GM19463 (cell line): ENCODE data around the gene GALNT9.
"Not testable (repeated sequence)": the region's sequence is repeated elsewhere in the genome, so short reads cannot be mapped to it uniquely, and the experiment has no call there.

Experiments
- ATAC-seq: cut with Tn5 transposase; IDR thresholded peaks from one replicate; pipeline ENCODE4 v1.9.1; 2021; ENCODE audit warnings: mild to moderate bottlenecking, moderate library complexity; ENCODE audit not compliant: unreplicated experiment

GALNT9 gene

DNA sequence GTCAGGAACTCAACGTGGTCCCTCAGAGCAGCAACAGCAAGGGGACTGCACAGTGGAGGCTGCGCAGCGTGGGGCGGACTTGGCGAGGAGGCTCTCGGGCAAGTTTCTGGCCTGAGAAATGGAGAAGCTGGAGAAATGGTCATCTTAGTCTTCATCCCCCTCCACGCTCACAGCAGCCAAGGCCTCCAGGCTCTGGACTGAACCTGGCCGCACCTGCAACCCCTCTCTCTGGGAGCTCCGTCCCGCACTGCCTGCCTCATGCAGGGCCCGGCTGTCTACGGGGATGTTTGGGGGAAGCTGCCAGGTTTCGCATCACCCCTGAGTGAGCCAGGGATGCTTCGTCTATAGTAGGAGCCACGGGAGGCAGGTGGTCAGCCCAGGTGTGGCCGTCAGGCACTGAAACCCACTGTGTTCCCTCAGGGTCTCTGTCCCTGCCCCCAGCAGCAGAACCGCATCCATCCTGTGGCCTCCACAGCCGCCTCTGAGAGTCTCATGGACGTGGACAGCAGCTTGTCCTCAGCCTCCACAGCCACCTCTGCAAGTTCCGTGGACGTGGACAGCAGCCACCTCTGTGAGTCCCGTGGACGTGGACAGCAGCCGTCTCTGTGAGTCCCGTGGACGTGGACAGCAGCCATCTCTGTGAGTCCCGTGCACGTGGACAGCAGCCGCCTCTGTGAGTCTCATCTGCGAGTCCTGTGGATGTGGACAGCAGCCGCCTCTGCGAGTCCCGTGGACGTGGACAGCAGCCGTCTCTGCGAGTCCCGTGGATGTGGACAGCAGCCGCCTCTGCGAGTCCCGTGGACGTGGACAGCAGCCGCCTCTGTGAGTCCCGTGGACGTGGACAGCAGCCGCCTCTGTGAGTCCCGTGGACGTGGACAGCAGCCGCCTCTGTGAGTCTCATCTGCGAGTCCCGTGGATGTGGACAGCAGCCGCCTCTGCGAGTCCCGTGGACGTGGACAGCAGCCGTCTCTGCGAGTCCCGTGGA, 29.1 kb upstream of the GALNT9 start:
- ATAC-seq = not testable (repeated sequence)

- ATAC-seq = no peak
Measured at GRCh38 chr12:132357623-132358186, 28.3 kb upstream of the GALNT9 start.

- no peak for ATAC-seq
Measured at GRCh38 chr12:132356691-132357622, 27.6 kb upstream of the GALNT9 start.

- no peak for ATAC-seq
Measured at GRCh38 chr12:132355742-132356681, 26.6 kb upstream of the GALNT9 start.

GRCh38 chr12:132354982-132355680, 25.7 kb upstream of the GALNT9 start:
- ATAC-seq = no peak

- no peak for ATAC-seq
Measured at GRCh38 chr12:132354211-132354981, 25.0 kb upstream of the GALNT9 start.

DNA sequence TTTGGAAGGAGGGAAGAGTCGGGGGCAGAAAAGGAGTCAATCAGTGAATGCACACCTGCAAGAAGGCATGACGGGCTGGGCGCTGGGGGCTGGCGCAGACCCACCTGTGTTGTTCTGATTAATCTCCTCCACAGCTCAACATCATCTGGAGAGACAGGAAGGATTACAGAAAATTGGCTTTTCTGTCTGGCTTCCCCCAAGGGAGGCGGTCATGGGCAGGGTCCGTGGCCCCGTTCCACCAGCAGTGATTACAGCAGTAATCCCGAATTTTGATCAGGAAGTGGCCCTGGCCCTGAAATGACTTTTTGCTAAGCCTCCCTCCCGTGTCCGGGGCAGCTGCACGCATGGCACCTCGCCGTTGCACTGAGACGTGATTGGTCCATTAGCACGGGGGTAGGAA, 24.4 kb upstream of the GALNT9 start:
- ATAC-seq = no peak

DNA sequence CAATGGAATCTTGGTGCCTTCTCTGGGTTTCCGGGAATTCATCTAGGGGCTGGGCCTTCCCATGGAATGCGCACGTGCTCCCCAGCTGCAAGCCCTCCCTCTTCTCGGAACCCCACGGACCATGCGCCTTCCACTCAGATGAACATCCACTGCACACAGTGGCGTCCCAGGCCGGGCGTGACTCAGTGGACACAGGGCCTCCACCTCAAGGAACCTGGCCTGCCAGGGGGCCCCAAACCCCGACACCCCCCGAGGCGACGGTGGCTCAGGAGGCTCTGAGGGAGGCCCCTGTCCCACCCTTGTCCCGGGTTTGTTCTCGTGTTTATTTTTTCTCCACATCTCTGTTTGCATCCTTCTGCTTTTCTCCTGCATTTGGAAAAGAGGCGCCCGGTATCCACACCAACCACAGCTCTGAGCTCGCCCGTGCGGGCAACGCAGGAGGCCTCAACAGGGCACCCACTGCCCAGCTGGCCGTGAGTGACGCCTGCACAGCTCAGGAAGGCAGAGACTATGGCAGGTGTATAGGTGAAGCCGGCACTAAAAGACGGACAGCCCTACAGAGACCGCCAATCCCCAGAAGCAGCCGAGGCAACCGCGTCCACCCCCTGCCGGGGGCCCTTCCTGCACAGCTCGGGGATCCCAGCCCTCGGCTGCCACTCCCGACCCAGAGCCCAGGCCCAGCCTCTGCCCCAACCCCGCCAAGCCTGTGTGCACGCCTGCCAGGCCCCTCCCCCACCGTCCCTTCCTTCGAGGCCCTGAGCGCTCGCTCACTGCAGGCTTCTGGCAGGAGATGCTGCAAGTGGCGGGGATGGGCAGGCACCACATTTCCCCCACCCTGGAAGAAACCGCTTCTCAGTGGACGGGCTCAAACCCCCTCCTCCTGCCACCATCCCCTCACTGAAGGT, 23.8 kb upstream of the GALNT9 start:
- no peak for ATAC-seq

GRCh38 chr12:132351751-132352495, 22.5 kb upstream of the GALNT9 start:
- ATAC-seq = no peak

GRCh38 chr12:132349501-132350131, 20.2 kb upstream of the GALNT9 start:
- ATAC-seq = no peak

DNA sequence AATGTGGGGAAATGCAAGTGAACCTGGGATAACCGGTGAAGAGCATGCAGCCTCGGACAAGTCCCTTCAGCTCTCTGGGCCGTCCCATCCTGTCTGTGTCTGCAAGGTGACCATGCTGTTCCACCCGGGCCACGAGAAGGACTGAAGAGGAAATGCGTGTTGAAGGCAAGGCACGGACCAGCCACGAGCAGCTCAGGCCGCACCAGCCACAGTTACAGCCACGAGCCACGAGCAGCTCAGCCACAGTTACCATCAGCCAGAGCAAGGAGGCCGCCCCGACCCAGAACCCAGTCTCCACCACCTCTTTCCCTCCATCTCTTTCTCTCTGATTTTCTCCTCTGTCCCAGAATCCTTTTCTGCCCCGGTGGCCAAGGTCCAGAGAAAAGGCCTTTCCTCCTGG, 18.8 kb upstream of the GALNT9 start:
- no peak for ATAC-seq

DNA sequence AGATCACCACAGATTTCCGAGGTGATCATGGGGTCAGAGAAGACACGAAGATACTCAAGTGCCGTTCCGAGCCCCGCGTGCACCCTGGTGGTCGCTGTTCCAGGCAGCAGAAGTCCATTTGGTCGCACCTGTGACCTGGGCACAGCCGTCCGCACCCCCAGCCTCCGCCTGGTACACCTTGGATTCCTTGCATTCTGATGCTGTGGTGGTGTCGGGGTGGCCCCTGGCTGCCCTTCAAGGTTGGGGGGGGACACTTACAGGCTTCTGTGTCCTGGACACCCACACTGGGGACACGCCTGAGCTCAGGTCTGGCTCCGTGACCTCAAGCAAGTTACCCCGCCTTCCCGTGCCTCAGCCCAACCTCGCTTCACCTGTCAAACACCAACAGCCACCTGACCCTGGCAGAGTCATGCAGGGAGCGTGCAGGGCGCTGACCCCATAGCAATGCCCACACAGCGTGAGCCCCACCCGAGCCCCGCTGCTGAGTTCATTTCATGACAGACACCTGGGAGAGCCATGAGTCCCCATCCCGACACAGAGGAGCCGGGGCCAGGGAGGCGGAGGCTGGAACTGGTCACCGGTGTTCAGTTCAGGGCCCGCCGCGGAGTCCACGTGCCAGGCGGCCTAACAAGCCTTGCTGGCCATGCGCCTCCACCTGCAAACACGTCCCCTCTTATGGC, 17.9 kb upstream of the GALNT9 start:
- no peak for ATAC-seq

DNA sequence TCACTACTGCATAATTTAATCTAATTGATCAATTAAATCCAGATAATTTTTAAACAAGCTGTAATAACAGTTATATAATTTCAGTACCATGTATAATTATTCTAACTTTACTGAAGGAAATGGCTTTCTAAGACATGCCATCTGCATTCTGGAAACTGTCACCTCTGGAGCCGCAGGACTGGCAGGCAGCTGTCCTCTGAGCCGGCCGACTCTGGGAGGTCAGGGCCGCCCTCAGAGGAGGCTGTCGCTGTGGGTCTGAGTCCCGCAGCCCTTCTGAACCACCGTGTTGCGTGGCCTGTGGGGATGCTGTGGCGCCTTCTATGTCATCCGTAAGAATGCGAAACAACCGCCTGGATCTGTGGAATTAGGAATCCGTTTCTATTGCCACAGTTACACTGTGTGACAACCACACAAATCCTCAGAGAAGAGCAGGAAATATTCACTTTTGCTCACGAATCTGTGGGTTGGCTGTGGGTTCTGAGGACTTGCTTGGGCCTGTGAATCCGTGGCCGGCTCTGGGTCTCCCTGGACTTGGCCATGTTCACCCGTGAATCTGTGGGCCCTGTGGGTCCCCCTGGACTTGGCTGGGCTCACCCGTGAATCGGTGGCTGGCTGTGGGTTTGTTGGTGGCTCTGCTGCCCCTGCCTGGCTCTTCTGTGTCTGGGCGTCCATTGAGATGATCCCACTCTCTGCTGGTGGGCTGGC, 17.2 kb upstream of the GALNT9 start:
- ATAC-seq = no peak

DNA sequence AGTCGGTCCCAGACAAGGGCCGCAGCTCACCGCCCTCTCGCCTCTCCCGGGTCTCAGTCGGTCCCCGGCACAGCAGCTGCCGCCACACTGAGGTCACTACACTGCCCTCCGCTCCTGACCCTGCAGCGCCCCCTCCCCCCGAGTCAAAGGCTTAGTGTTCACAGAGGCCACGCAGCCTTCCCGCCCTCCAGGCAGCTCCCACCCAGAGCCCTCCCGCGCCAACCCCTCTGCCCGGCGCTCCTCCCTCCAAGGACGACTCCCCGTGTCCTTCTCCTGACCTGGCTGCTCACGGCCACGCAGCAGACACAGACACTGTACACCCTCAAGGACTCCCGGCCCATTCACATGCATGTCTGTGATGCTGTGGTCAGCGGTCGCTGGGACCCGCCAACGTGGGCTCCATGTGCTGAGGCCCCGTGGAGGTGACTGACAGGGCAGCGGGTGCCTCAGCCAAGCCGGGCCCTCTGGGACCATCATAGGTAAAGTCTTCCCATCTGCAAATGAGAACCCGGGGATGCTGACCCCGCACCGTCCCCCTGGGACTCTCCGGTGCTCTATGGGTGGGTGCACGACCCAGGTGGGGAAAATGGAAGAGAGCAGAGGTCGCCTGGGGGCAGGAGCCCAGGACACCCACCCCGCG, 16.3 kb upstream of the GALNT9 start:
- ATAC-seq = no peak

DNA sequence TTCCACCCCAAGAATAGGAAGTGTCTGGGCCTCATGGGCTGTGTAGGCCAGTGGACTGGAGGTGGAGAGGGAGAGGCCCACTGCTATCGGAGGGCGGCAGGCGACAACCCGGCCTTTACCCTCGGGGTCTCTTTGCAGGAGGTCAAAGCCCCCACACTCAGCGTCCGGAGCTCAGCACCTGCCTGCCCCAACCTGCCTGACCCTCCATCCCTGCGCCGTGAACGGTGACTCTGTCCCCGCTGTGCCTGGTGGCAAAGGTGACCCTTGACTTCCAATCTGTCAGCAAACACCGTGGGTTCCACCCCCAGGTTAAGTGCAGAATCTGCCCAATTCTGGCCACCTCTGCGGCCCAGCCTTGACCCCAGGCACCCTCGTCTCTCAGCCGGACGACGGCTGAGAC, 15.7 kb upstream of the GALNT9 start:
- no peak for ATAC-seq
